HCT116 (cell line): ENCODE measurements around the gene CGNL1. TPM values are rescaled to one million over a fixed set of nuclear protein-coding genes. Genes with fewer than 3 reads are reported as not detected.

Experiments used
- ATAC-seq: fragments of 200-7000 bp; cut with Tn5 transposase; 2 replicates; pipeline ENCODE4 v1.9.1; 2020; ENCODE audit warnings: mild to moderate bottlenecking, moderate library complexity
- BruUV-seq: library from RNA; stranded (reverse); fragments of 400-500 nt; replicated peaks from 2 replicates; lab custom pipeline; 2021; lab: Mats Ljungman, UMichigan
- CTCF ChIA-PET: fragments of 300-600 bp; sonication (Branson Sonifier 250); formaldehyde crosslinking; loops from one replicate; lab custom pipeline; 2021; ENCODE audit warnings: antibody characterized with exemption; lab: Charles Lee
- POLR2A ChIA-PET: fragments of 300-600, 350-600 bp; sonication (Branson Sonifier 250); formaldehyde crosslinking; loops from one replicate; lab custom pipeline; 2021; ENCODE audit warnings: antibody characterized with exemption; lab: Charles Lee
- RAD21 ChIA-PET, 2 experiments: fragments of 300-600 bp; sonication (Branson Sonifier 250); formaldehyde crosslinking; loops; one replicate each; lab custom pipeline; 2023; ENCODE audit warnings: low total read pairs in 2 of 2; ENCODE audit not compliant: uncharacterized antibody in 2 of 2, unreplicated experiment in 2 of 2, low non-redundant PET in 1 of 2; lab: Charles Lee
- DNase-seq: peaks from one replicate; pipeline ENCODE4 v3.0.0-alpha.2; 2010; ENCODE audit warnings: low read depth, low spot score
- H2AFZ ChIP-seq: fragments of 200-600 bp; shearing (Covaris generic), sonication (generic); 2 replicates; pipeline ENCODE4 v1.6.1; 2017; ENCODE audit warnings: low read depth, mixed run types, mixed read lengths, antibody characterized with exemption, low read length; ENCODE audit not compliant: poor library complexity, severe bottlenecking
- H3K27ac ChIP-seq: 2 replicates; pipeline ENCODE4 v1.5.1; 2012; ENCODE audit warnings: low read depth, low read length
- H3K27me3 ChIP-seq: fragments of 200-600 bp; sonication (generic); 2 replicates; pipeline ENCODE4 v1.6.1; 2016; ENCODE audit warnings: mixed run types, low read length, mixed read lengths; ENCODE audit not compliant: insufficient read depth
- H3K36me3 ChIP-seq, 2 experiments: fragments of 200-500 bp in 1 of 2; fragments of 200-600 bp in 1 of 2; sonication (Bioruptor generic) in 1 of 2; sonication (generic) in 1 of 2; 2 replicates each; pipeline versions ENCODE4 v1.5.1 to v1.6.1; 2014 to 2016; ENCODE audit warnings: low read length in 2 of 2, inconsistent platforms in 1 of 2, mixed read lengths in 1 of 2, mixed run types in 1 of 2; ENCODE audit not compliant: insufficient read depth in 2 of 2, control insufficient read depth in 1 of 2
- H3K4me1 ChIP-seq, 2 experiments: fragments of 200-600 bp in 1 of 2; sonication (generic) in 1 of 2; 2 replicates each; pipeline versions ENCODE4 v1.5.1 to v1.6.1; 2012 to 2017; ENCODE audit warnings: low read length in 2 of 2, inconsistent platforms in 1 of 2, mild to moderate bottlenecking in 1 of 2, mixed read lengths in 1 of 2, mixed run types in 1 of 2, moderate library complexity in 1 of 2; ENCODE audit not compliant: insufficient read depth in 2 of 2, control insufficient read depth in 1 of 2
- H3K4me2 ChIP-seq: fragments of 200-600 bp; sonication (generic); 2 replicates; pipeline ENCODE4 v1.6.1; 2017; ENCODE audit warnings: mixed run types, low read length, mixed read lengths
- H3K4me3 ChIP-seq, 2 experiments: fragments of 200-600 bp in 1 of 2; sonication (generic) in 1 of 2; replicated peaks in 1 of 2; 2 replicates each; pipeline ENCODE4 v1.5.1; 2011 to 2016; ENCODE audit warnings: low read length in 2 of 2, control low read depth in 1 of 2, low read depth in 1 of 2, mild to moderate bottlenecking in 1 of 2, mixed read lengths in 1 of 2, mixed run types in 1 of 2
- H3K79me2 ChIP-seq: fragments of 200-600 bp; sonication (generic); 2 replicates; pipeline ENCODE4 v1.6.1; 2017; ENCODE audit warnings: mild to moderate bottlenecking, mixed run types, low read length, moderate library complexity, mixed read lengths; ENCODE audit not compliant: insufficient read depth
- H3K9ac ChIP-seq: fragments of 200-600 bp; sonication (generic); 2 replicates; pipeline ENCODE4 v1.6.1; 2016; ENCODE audit warnings: low read length, mixed read lengths
- H3K9me2 ChIP-seq: fragments of 200-600 bp; sonication (generic), shearing (Covaris generic); 2 replicates; pipeline ENCODE4 v1.6.1; 2017; ENCODE audit warnings: mixed run types, mild to moderate bottlenecking, moderate library complexity; ENCODE audit not compliant: insufficient read depth
- H3K9me3 ChIP-seq, 2 experiments: fragments of 200-500 bp in 1 of 2; fragments of 200-600 bp in 1 of 2; sonication (Bioruptor generic) in 1 of 2; sonication (generic) in 1 of 2; 2 replicates each; pipeline ENCODE4 v1.6.1; 2014 to 2017; ENCODE audit warnings: low read length in 2 of 2, mixed read lengths in 2 of 2, inconsistent platforms in 1 of 2, low read depth in 1 of 2, mild to moderate bottlenecking in 1 of 2, mixed run types in 1 of 2, moderate library complexity in 1 of 2; ENCODE audit not compliant: control insufficient read depth in 1 of 2, insufficient read depth in 1 of 2
- H4K20me1 ChIP-seq: fragments of 200-600 bp; sonication (generic), shearing (Covaris generic); 2 replicates; pipeline ENCODE4 v1.6.1; 2017; ENCODE audit warnings: mixed run types, mild to moderate bottlenecking, moderate library complexity; ENCODE audit not compliant: insufficient read depth
- ATF3 ChIP-seq: IDR thresholded peaks from 2 replicates; pipeline ENCODE4 v1.6.1; 2012
- CEBPB ChIP-seq: IDR thresholded peaks from 2 replicates; pipeline ENCODE4 v1.6.1; 2012; ENCODE audit warnings: low read depth
- EGR1 ChIP-seq: IDR thresholded peaks from 2 replicates; pipeline ENCODE4 v1.6.1; 2012; ENCODE audit warnings: low read depth
- ELF1 ChIP-seq: IDR thresholded peaks from 2 replicates; pipeline ENCODE4 v1.6.1; 2012; ENCODE audit warnings: low read depth, borderline replicate concordance
- EZH2 ChIP-seq: fragments of 200-600 bp; sonication (generic); IDR thresholded peaks from 2 replicates; pipeline ENCODE4 v1.6.1; 2017; ENCODE audit warnings: antibody characterized with exemption, mixed run types
- EZH2phosphoT487 ChIP-seq: fragments of 200-600 bp; IDR thresholded peaks from 2 replicates; pipeline ENCODE4 v1.6.1; 2018; ENCODE audit warnings: antibody characterized with exemption, borderline replicate concordance
- FOSL1 ChIP-seq: IDR thresholded peaks from 2 replicates; pipeline ENCODE4 v1.6.1; 2012; ENCODE audit warnings: low read depth
- JUND ChIP-seq: IDR thresholded peaks from 2 replicates; pipeline ENCODE4 v1.6.1; 2012
- MAX ChIP-seq: IDR thresholded peaks from 2 replicates; pipeline ENCODE4 v1.6.1; 2012
- POLR2A ChIP-seq: IDR thresholded peaks from 2 replicates; pipeline ENCODE4 v1.7.0; 2011; ENCODE audit warnings: borderline replicate concordance; ENCODE audit not compliant: insufficient read depth, insufficient read length; ENCODE audit errors: extremely low read depth
- POLR2AphosphoS5 ChIP-seq: IDR thresholded peaks from 2 replicates; pipeline ENCODE4 v1.6.1; 2011; ENCODE audit warnings: mild to moderate bottlenecking, low read depth, low read length, moderate library complexity
- RAD21 ChIP-seq: IDR thresholded peaks from 2 replicates; pipeline ENCODE4 v1.6.1; 2012; ENCODE audit warnings: low read depth, mild to moderate bottlenecking
- REST ChIP-seq: IDR thresholded peaks from 2 replicates; pipeline ENCODE4 v1.6.1; 2012; ENCODE audit warnings: low read depth
- SIN3A ChIP-seq: IDR thresholded peaks from 2 replicates; pipeline ENCODE4 v1.6.1; 2012; ENCODE audit warnings: low read depth
- SP1 ChIP-seq: IDR thresholded peaks from 2 replicates; pipeline ENCODE4 v1.6.1; 2012; ENCODE audit warnings: low read depth
- SRF ChIP-seq: IDR thresholded peaks from 2 replicates; pipeline ENCODE4 v1.6.1; 2012; ENCODE audit warnings: low read depth
- TCF7L2 ChIP-seq: IDR thresholded peaks from 2 replicates; pipeline ENCODE4 v1.7.0; 2011; ENCODE audit warnings: borderline replicate concordance, inconsistent platforms; ENCODE audit not compliant: insufficient read depth, insufficient read length; ENCODE audit errors: extremely low read depth
- YY1 ChIP-seq: IDR thresholded peaks from 2 replicates; pipeline ENCODE4 v1.6.1; 2011; ENCODE audit warnings: low read length, low read depth, moderate library complexity, mild to moderate bottlenecking; ENCODE audit not compliant: insufficient replicate concordance; ENCODE audit errors: extremely low read depth
- ZBTB33 ChIP-seq: IDR thresholded peaks from 2 replicates; pipeline ENCODE4 v1.6.1; 2011; ENCODE audit warnings: mild to moderate bottlenecking, low read length, moderate library complexity; ENCODE audit not compliant: insufficient replicate concordance; ENCODE audit errors: extremely low read depth
- intact Hi-C: fragments of 100-400 bp; cut with micrococcal nuclease; formaldehyde crosslinking; loops from 2 replicates; pipeline ENCODE4 v1.10.0; 2022
- total RNA-seq: library from RNA; stranded (reverse); gene quantifications from one replicate; pipeline ENCODE4 v1.2.1, GENCODE V29; 2021; ENCODE audit not compliant: unreplicated experiment

The CGNL1 gene
- total RNA-seq, 1 experiment from 2014 or later = 2.2 TPM

- intact Hi-C loops = no loop called here
- RAD21 ChIA-PET = no interaction called here
- no peaks in the 10 kb centered on the region for H3K27me3 ChIP-seq
- no peak overlapping the region for H3K4me2 ChIP-seq
- TF ChIP-seq EZH2phosphoT487 (no peak), RAD21 (no peak), ELF1 (no peak), YY1 (no peak), REST (no peak), FOSL1 (no peak), TCF7L2 (no peak), EZH2 (no peak), EGR1 (no peak), SP1 (no peak), SRF (no peak), ZBTB33 (no peak), POLR2AphosphoS5 (no peak), JUND (no peak), CEBPB (no peak), POLR2A (no peak), ATF3 (no peak), MAX (no peak), SIN3A (no peak)
- H4K20me1 ChIP-seq = no peaks in the 10 kb centered on the region
- H3K9me2 ChIP-seq = no peaks in the 10 kb centered on the region
- no peaks in the 10 kb centered on the region for H3K9me3 ChIP-seq
- H2AFZ ChIP-seq = no peak overlapping the region
- no peaks in the 10 kb centered on the region for H3K36me3 ChIP-seq
- H3K4me3 ChIP-seq = no peak overlapping the region
- POLR2A ChIA-PET = no interaction called here
- H3K4me1 ChIP-seq = no peaks in the 10 kb centered on the region
- ATAC-seq (no peak), DNase-seq (no peak)
- CTCF ChIA-PET = interaction anchor here (1.2 kb wide), 1 partner anchor 13 kb away, joined by 3 read pairs; no protein-coding TSS in a partner anchor
- no peak overlapping the region for H3K9ac ChIP-seq
- H3K79me2 ChIP-seq = no peaks in the 10 kb centered on the region
- no TSS peak for BruUV-seq
- no peak overlapping the region for H3K27ac ChIP-seq
These were observed 8.5 kb downstream of the CGNL1 start for GRCh38 chr15:57384816-57385215.
